Heart left ventricle (tissue), 13 donors: ENCODE measurements around the gene SRRD.

Source experiments
- CTCF ChIP-seq, 12 donors: fragments of 200-600 bp; sonication (generic) in 4 of 12; IDR thresholded peaks; one replicate each; pipeline versions ENCODE4 v1.5.0 to v1.8.0; 2018 to 2022; ENCODE audit warnings: antibody characterized with exemption in 12 of 12, mild to moderate bottlenecking in 5 of 12
- POLR2A ChIP-seq, 2 donors: fragments of 450-650 bp; IDR thresholded peaks; one replicate each; pipeline ENCODE4 v1.6.1; 2017; ENCODE audit warnings: antibody characterized with exemption in 2 of 2, mild to moderate bottlenecking in 2 of 2, moderate library complexity in 2 of 2
- donor health status: ischemic (EF 13 %, LVEDD 7.1; RV severe dilation, severe dysfunction).
- donor health status: DM: no; HTN: yes; CAD: no.
- donor health status: DM: no; HTN: no; CAD: no.
- donor health status: ischemic (EF 25% LVEDD 6.9; RV normal size, moderate dysfunction).
- donor health status: ischemic (EF 25% LVEDD 5.7; RV mildly dilated, moderate dysfunction).
- donor health status: ischemic (EF 35%, LVEDD 5.7; RV mildly dilated, moderate dysfunction).
- donor health status: nonischemic (EF 11% LVEDD 7.7; RV severe dilation, severe dysfunction).
- donor health status: DM: yes; HTN: yes; CAD: no.
- donor health status: PGD.
- donor health status: ischemic (EF 29% LVEDD 5.4; RV normal size, mild dysfunction).
- donor health status: nonischemic (EF 23%, LVEDD 6.1; RV moderate dilation, normal function).

- TF ChIP-seq CTCF (IDR thresholded peaks at IDR 0.05) (no peak), POLR2A (IDR thresholded peaks at IDR 0.05) (no peak)
Measured at GRCh38 chr22:26460202-26460601, 23.5 kb upstream of the SRRD start.
